ENCODE data around the gene TRIM63.

Gene TRIM63

GRCh38 chr1:26059906-26060305, 7.5 kb downstream of the TRIM63 start:
- no peak for DNase-seq (ENCODE audit: extremely low read depth, low read depth)
- no peak overlapping the region for H3K4me3 ChIP-seq (replicated peaks; ENCODE audit: low read depth, low read length)
- TF ChIP-seq CTCF (IDR thresholded peaks at IDR 0.05; ENCODE audit: low read depth, low read length, missing control alignments), result no peak

GRCh38 chr1:26058052-26058595, 9.3 kb downstream of the TRIM63 start:
- no peak for DNase-seq (ENCODE audit: extremely low read depth, low read depth)
- no peak overlapping the region for H3K4me3 ChIP-seq (replicated peaks; ENCODE audit: low read depth, low read length)
- TF ChIP-seq CTCF (IDR thresholded peaks at IDR 0.05; ENCODE audit: low read depth, low read length, missing control alignments), result no peak

GRCh38 chr1:26057189-26057588, 10.2 kb downstream of the TRIM63 start:
- no peak for DNase-seq (ENCODE audit: extremely low read depth, low read depth)
- TF ChIP-seq CTCF (IDR thresholded peaks at IDR 0.05; ENCODE audit: low read depth, low read length, missing control alignments), result no peak
- no peak overlapping the region for H3K4me3 ChIP-seq (replicated peaks; ENCODE audit: low read depth, low read length)

DNA sequence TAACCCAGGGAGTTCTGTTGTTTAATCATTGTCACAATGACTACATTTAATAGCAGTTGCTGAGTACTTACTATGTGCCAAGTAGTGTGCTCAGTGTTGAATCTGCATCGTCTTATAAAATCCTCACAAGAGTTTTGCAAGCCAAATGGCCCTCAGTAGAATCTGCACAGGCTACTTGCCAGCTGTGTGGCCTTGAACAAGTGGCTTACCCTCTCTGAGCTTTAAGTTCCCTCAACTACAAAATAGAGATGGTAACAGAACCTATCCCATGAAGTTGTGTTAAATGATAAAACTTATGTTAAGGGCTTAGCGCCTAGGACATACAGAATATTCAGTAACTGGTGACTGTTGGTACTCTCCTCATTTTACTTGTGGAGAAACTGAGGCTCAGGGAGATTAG, 12.4 kb downstream of the TRIM63 start:
- DNase-seq (ENCODE audit: extremely low read depth, low read depth), result no peak
- no peak overlapping the region for H3K4me3 ChIP-seq (replicated peaks; ENCODE audit: low read depth, low read length)
- TF ChIP-seq CTCF (IDR thresholded peaks at IDR 0.05; ENCODE audit: low read depth, low read length, missing control alignments), result no peak

- no peak for TF ChIP-seq CTCF (IDR thresholded peaks at IDR 0.05; ENCODE audit: low read depth, low read length, missing control alignments)
- DNase-seq (ENCODE audit: extremely low read depth, low read depth), result no peak
- no peak overlapping the region for H3K4me3 ChIP-seq (replicated peaks; ENCODE audit: low read depth, low read length)
Measured at GRCh38 chr1:26053718-26054560, 13.5 kb downstream of the TRIM63 start.

DNA sequence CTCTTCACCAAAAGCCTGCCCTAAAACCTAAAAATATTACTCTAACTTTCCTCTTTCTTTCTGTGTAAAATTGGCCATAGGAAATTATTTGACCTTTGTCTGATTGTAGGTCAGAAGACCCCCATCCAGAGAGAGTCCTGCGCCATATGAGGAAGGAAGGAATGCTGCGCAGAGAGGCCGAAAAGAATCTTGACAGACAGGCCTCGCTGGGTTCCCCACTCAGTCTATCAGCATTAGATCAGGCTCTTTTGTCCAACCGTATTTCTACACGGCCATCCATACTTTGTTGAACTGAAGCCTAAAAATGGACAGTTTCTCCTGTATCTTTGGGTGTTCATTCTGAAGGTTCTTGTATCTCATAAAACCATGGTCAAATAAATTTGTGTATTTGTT, 17.2 kb downstream of the TRIM63 start:
- no peak overlapping the region for H3K4me3 ChIP-seq (replicated peaks; ENCODE audit: low read depth, low read length)
- no peak for TF ChIP-seq CTCF (IDR thresholded peaks at IDR 0.05; ENCODE audit: low read depth, low read length, missing control alignments)
- DNase-seq (ENCODE audit: extremely low read depth, low read depth), result no peak

All from HFF-Myc (cell line).